Mucosa of rectum (tissue), 2 donors: ENCODE results near the gene SPAG4.

Source experiments
- H3K27ac ChIP-seq, 2 donors: one replicate each; pipeline ENCODE4 v1.7.0; 2013; ENCODE audit warnings: inconsistent platforms in 2 of 2, low read depth in 2 of 2, low read length in 2 of 2
- H3K27me3 ChIP-seq, 2 donors: one replicate each; pipeline ENCODE4 v1.7.0; 2013; ENCODE audit warnings: low read length in 2 of 2; ENCODE audit not compliant: control insufficient read depth in 2 of 2, insufficient read depth in 2 of 2
- H3K36me3 ChIP-seq, 2 donors: one replicate each; pipeline ENCODE4 v1.7.0; 2013; ENCODE audit warnings: low read length in 2 of 2; ENCODE audit not compliant: control insufficient read depth in 2 of 2, insufficient read depth in 2 of 2
- H3K4me1 ChIP-seq, 2 donors: one replicate each; pipeline ENCODE4 v1.7.0; 2013; ENCODE audit warnings: low read length in 2 of 2, mild to moderate bottlenecking in 1 of 2; ENCODE audit not compliant: control insufficient read depth in 2 of 2, insufficient read depth in 2 of 2
- H3K4me3 ChIP-seq, 2 donors: one replicate each; pipeline ENCODE4 v1.7.0; 2013; ENCODE audit warnings: low read length in 2 of 2
- H3K9ac ChIP-seq, 2 donors: one replicate each; pipeline ENCODE4 v1.7.0; 2013; ENCODE audit warnings: low read length in 2 of 2, low read depth in 1 of 2, mild to moderate bottlenecking in 1 of 2
- H3K9me3 ChIP-seq, 2 donors: one replicate each; pipeline ENCODE4 v1.7.0; 2013; ENCODE audit warnings: low read length in 2 of 2; ENCODE audit not compliant: control insufficient read depth in 2 of 2
- donor health status: healthy.
- donor health status: Normal muscosa, but diverticular disease.

SPAG4 gene

GRCh38 chr20:35607003-35607735, 8.5 kb upstream of the SPAG4 start:
- H3K27ac ChIP-seq, result peak overlapping the region; percentile 44 to 61

DNA sequence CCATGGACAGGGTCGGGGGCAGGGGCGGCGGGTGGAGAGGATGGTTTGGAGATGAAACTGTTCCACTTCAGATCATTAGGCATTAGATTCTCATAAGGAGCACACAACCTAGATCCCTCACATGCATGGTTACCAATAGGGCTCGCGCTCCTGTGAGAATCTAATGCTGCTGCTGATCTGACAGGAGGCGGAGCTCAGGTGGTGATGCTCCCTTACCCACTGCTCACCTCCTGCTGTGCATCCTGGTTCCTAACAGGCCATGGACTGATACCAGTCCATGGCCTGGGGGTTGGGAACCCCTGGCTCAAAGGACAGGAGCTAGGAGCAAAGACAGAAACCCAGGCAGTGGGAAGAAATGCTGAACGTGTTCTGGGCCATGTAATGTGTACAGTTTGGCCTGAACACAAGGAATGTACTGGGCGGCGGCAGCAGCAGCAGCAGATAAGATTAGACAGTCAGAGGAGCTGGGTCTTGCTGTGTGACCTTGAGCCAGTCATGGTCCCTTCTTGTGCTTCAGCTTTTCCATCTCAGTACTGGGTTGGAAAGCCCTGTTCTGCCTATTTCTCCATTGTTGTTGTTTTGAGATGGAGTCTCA, 4.7 kb upstream of the SPAG4 start:
- Histone ChIP-seq H3K9ac (no peak overlapping the region), H3K27ac (peak overlapping the region; percentile 5 to 27), H3K4me1 (peaks cover 8% of the 10 kb centered on the region in 2 donors), H3K36me3 (no peaks in the 10 kb centered on the region), H3K9me3 (no peaks in the 10 kb centered on the region), H3K4me3 (no peak overlapping the region), H3K27me3 (no peaks in the 10 kb centered on the region)

More at GRCh38 chr20:35607003-35607735, 8.5 kb upstream of the SPAG4 start:
- Histone ChIP-seq H3K27me3 (no peaks in the 10 kb centered on the region), H3K9ac (no peak overlapping the region), H3K9me3 (no peaks in the 10 kb centered on the region), H3K4me1 (no peaks in the 10 kb centered on the region), H3K4me3 (no peak overlapping the region), H3K36me3 (no peaks in the 10 kb centered on the region)

DNA sequence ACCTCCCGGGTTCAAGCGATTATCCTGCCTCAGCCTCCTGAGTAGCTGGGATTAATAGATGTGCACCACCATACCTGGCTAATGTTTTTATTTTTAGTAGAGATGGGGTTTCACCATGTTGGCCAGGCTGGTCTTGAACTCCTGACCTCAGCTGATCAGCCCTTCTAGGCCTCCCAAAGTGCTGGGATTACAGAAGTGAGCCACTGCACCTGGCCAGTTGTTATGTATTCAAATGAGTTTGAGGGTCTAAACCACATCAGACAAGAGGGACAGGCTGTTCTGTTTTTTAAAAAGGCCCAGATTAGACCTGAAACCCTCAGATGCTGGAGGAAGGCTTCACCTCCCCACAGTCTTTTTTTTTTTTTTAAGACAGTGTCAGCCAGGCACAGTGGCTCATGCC, 4.1 kb upstream of the SPAG4 start:
- Histone ChIP-seq H3K36me3 (no peaks in the 10 kb centered on the region), H3K27ac (peak overlapping the region in 1 of 2 donors; percentile 5), H3K4me1 (peaks cover 8 to 10% of the 10 kb centered on the region in 2 donors)

GRCh38 chr20:35616465-35617396, 1.1 kb downstream of the SPAG4 start:
- Histone ChIP-seq H3K27me3 (no peaks in the 10 kb centered on the region), H3K36me3 (no peaks in the 10 kb centered on the region), H3K9ac (peak overlapping the region; percentile 38 to 67), H3K27ac (peak overlapping the region; percentile 55 to 65), H3K4me3 (peak overlapping the region; percentile 68 to 70), H3K4me1 (peaks cover 34 to 36% of the 10 kb centered on the region in 2 donors), H3K9me3 (no peaks in the 10 kb centered on the region)

More for the DNA sequence above, 4.1 kb upstream of the SPAG4 start:
- Histone ChIP-seq H3K27me3 (no peaks in the 10 kb centered on the region), H3K4me3 (no peak overlapping the region), H3K9ac (no peak overlapping the region), H3K9me3 (no peaks in the 10 kb centered on the region)

DNA sequence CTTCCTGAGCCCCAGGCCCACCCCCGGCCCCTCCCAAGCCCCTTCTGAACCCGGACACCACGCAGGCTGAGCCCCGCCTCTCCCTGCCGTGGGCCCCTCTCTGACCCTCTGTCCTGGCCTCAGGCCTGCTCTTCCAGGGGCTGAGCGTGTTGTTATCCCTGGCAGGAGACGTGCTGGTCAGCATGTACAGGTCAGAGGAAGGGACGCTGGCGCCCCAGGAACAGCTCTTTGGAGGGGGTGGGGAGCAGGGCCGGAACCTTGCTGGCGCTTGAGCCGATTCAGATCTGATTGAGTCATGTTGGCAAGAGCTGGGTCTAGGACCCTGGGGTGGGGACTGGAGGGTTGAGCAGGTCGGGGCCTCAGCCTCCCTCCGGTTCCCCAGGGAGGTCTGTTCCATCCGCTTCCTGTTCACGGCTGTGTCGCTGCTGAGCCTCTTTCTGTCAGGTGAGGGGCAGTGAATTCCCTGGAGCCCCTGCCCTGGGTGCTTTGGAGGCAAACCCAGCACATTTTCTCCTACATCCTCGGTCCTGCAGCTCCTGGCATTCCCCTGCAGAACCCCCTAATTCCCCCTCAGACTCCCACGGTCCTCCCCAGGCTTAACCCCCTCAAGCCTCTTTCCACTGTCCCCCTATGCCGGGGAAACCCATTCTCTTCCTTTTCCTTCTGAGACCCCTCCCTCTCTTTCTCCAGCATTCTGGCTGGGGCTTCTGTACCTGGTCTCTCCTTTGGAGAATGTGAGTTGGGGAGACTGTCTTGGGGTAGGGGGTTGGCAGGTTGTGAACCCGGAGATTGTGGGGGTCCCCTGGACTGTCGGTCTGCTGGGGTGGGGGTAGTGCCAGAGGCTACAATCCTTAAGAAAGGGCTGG, 2.0 kb downstream of the SPAG4 start:
- H3K27me3 ChIP-seq, result no peaks in the 10 kb centered on the region

DNA sequence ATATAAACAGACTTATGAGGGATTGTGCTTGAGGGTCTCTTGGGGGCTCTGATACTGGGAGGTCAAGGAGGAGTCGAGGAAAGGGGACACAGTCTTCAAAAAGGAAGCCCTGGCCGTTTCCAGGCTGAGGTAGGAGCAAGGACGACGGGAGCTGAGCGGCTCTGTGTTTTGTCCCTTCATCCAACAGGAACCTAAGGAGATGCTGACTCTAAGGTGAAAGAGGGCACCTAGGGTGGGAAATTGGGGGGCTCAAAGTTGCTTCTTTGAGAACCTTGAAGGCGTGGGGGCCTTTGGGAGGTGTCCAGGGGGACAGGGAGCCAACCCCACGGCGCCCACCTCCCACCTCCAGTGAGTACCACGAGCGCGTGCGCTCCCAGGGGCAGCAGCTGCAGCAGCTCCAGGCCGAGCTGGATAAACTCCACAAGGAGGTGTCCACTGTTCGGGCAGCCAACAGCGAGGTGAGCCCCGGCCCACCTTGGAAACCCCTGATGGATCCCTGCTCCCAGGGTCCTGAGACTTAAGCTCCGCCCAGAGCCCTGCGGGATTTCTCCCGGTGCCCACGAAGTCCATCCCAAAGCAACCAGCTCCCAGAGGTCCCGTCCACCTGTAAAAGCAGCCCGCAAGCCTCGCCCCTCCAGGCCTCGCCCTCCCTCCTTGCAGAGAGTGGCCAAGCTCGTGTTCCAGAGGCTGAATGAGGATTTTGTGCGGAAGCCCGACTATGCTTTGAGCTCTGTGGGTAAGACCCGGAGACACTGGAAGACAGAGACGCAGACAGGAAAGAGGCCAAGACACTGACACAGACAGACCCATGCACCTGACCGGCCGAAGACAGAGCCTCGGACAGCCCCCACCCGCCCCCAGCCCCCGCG, 2.9 kb downstream of the SPAG4 start:
- Histone ChIP-seq H3K27me3 (no peaks in the 10 kb centered on the region), H3K4me1 (peaks cover 34 to 36% of the 10 kb centered on the region in 2 donors), H3K9ac (peak overlapping the region; percentile 47 to 57), H3K4me3 (peak overlapping the region; percentile 68 to 72), H3K27ac (no peak overlapping the region), H3K36me3 (no peaks in the 10 kb centered on the region), H3K9me3 (no peaks in the 10 kb centered on the region)

More for the DNA sequence above, 2.0 kb downstream of the SPAG4 start:
- Histone ChIP-seq H3K9ac (peak overlapping the region; percentile 47 to 67), H3K4me1 (peaks cover 34 to 36% of the 10 kb centered on the region in 2 donors), H3K4me3 (peak overlapping the region; percentile 68 to 70), H3K36me3 (no peaks in the 10 kb centered on the region), H3K9me3 (no peaks in the 10 kb centered on the region), H3K27ac (peak overlapping the region; percentile 55 to 65)

DNA sequence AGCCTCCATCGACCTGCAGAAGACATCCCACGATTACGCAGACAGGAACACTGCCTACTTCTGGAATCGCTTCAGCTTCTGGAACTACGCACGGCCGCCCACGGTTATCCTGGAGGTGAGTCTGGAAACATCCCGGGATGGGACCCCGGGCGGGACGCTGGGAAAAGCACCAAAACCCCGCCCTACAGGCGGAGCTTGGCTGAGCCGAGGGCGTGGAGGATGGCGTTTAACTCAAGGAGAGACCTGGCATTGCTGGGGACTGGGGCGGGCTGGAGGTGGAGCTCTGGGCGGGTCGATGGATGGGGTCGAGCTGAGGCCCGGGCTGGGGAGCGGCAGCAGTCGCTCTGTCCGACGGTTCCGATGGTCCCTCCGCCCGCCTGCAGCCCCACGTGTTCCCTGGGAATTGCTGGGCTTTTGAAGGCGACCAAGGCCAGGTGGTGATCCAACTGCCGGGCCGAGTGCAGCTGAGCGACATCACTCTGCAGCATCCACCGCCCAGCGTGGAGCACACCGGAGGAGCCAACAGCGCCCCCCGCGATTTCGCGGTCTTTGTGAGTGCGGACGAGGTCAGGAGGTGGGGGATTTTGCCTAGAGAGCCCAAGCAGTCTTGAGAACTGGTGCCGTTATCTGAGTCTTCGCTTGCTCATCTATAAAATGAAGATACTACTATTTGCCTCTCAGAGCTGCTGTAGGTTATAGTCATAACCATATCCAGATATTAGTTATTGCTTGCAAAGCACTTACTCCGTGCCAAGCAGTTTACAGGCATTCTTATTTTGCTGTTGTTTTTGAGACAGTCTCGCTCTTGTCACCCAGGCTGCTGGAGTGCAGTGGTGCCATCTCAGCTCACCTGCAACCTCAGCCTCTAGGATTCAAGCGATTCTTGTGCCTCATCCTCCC, 3.8 kb downstream of the SPAG4 start:
- Histone ChIP-seq H3K27ac (no peak overlapping the region), H3K9ac (peak overlapping the region; percentile 32 to 34), H3K4me1 (peaks cover 32% of the 10 kb centered on the region in 2 donors)

GRCh38 chr20:35620818-35621559, 5.4 kb downstream of the SPAG4 start:
- H3K36me3 ChIP-seq, result peaks cover 5 to 7% of the 10 kb centered on the region in 2 donors
- H3K4me3 ChIP-seq, result no peak overlapping the region
- peaks cover 25 to 28% of the 10 kb centered on the region in 2 donors for H3K4me1 ChIP-seq
- H3K27ac ChIP-seq, result no peak overlapping the region
- no peak overlapping the region for H3K9ac ChIP-seq
- H3K9me3 ChIP-seq, result no peaks in the 10 kb centered on the region
- no peaks in the 10 kb centered on the region for H3K27me3 ChIP-seq

More for the DNA sequence above, 3.8 kb downstream of the SPAG4 start:
- no peaks in the 10 kb centered on the region for H3K9me3 ChIP-seq
- H3K27me3 ChIP-seq, result no peaks in the 10 kb centered on the region
- no peaks in the 10 kb centered on the region for H3K36me3 ChIP-seq
- H3K4me3 ChIP-seq, result peak overlapping the region; percentile 68 to 72
